GM19025 (cell line): ENCODE data around the gene FADS6.

Experiments used
- ATAC-seq: cut with Tn5 transposase; IDR thresholded peaks from one replicate; pipeline ENCODE4 v1.9.1; 2021; ENCODE audit warnings: mild to moderate bottlenecking, low read depth, moderate library complexity; ENCODE audit not compliant: unreplicated experiment

Gene FADS6

GRCh38 chr17:74892013-74892841 lies 1.2 kb downstream of the FADS6 start:
- ATAC-seq: no peak

- ATAC-seq: no peak
These were observed 2.9 kb downstream of the FADS6 start for GRCh38 chr17:74890554-74890953.

- no peak for ATAC-seq
These were observed 5.0 kb downstream of the FADS6 start for GRCh38 chr17:74888469-74888868.

GRCh38 chr17:74883241-74883745 lies 10.1 kb downstream of the FADS6 start:
- ATAC-seq: no peak

- ATAC-seq: no peak
These were observed 10.8 kb downstream of the FADS6 start for GRCh38 chr17:74882517-74883240.

GRCh38 chr17:74881073-74881472 lies 12.4 kb downstream of the FADS6 start:
- ATAC-seq: no peak

GRCh38 chr17:74879308-74879707 lies 14.1 kb downstream of the FADS6 start:
- ATAC-seq: no peak

GRCh38 chr17:74878658-74879057 lies 14.8 kb downstream of the FADS6 start:
- no peak for ATAC-seq

GRCh38 chr17:74877592-74878548 lies 15.6 kb downstream of the FADS6 start:
- no peak for ATAC-seq

- ATAC-seq: no peak
These were observed 17.3 kb downstream of the FADS6 start for GRCh38 chr17:74875977-74876593.

- ATAC-seq: no peak
These were observed 18.1 kb downstream of the FADS6 start for GRCh38 chr17:74875155-74875976.

GRCh38 chr17:74874615-74875037 lies 18.8 kb downstream of the FADS6 start:
- ATAC-seq: no peak

GRCh38 chr17:74873874-74874614 lies 19.4 kb downstream of the FADS6 start:
- no peak for ATAC-seq

- peak; percentile 85 for ATAC-seq
These were observed 20.2 kb downstream of the FADS6 start for GRCh38 chr17:74873037-74873873.

- ATAC-seq: peak; percentile 20
These were observed 21.0 kb downstream of the FADS6 start, which contains the start of gene FDXR for GRCh38 chr17:74872313-74873036. TSS of gene FDXR (minus strand) at chr17:74872994. CDS start at chr17:74872944, 50 bp downstream.

GRCh38 chr17:74871356-74872076 lies 21.9 kb downstream of the FADS6 start:
- no peak for ATAC-seq
